ENCODE measurements around the gene RPS15.
"Not testable (repeated sequence)": the region's sequence is repeated elsewhere in the genome, so short reads cannot be mapped to it uniquely, and the experiment has no call there.

Gene RPS15

GRCh38 chr19:1474765-1475351 is 36.7 kb downstream of the RPS15 start:
- Histone ChIP-seq H3K9me3 (ENCODE audit: insufficient read depth, low read depth, low read length) (no peaks in the 10 kb centered on the region), H4K20me1 (ENCODE audit: insufficient read depth, low read length, poor library complexity, severe bottlenecking) (peaks cover 32% of the 10 kb centered on the region), H3K4me1 (ENCODE audit: insufficient read depth, low read length, poor library complexity, severe bottlenecking) (peaks cover 7% of the 10 kb centered on the region), H2AFZ (ENCODE audit: low read length) (no peak overlapping the region), H3K4me3 (ENCODE audit: low read length, poor library complexity, severe bottlenecking) (no peak overlapping the region), H3K9ac (ENCODE audit: low read depth, low read length, poor library complexity, severe bottlenecking) (no peak overlapping the region), H3K9me2 (replicated peaks; ENCODE audit: low read depth, low read length) (no peaks in the 10 kb centered on the region), H3K4me2 (ENCODE audit: low read depth, low read length, poor library complexity, severe bottlenecking) (no peak overlapping the region), H3K79me2 (ENCODE audit: insufficient read depth, low read length) (peaks cover 33% of the 10 kb centered on the region), H3K27me3 (ENCODE audit: insufficient read depth, low read length, poor library complexity, severe bottlenecking) (no peaks in the 10 kb centered on the region), H3K36me3 (ENCODE audit: insufficient read depth, low read length) (no peaks in the 10 kb centered on the region), H3F3A (ENCODE audit: low read depth) (no peaks in the 10 kb centered on the region)
- TF ChIP-seq EZH2phosphoT487 (IDR thresholded peaks at IDR 0.05; ENCODE audit: borderline replicate concordance) = no peak
- TF ChIP-seq, protein P1, sequence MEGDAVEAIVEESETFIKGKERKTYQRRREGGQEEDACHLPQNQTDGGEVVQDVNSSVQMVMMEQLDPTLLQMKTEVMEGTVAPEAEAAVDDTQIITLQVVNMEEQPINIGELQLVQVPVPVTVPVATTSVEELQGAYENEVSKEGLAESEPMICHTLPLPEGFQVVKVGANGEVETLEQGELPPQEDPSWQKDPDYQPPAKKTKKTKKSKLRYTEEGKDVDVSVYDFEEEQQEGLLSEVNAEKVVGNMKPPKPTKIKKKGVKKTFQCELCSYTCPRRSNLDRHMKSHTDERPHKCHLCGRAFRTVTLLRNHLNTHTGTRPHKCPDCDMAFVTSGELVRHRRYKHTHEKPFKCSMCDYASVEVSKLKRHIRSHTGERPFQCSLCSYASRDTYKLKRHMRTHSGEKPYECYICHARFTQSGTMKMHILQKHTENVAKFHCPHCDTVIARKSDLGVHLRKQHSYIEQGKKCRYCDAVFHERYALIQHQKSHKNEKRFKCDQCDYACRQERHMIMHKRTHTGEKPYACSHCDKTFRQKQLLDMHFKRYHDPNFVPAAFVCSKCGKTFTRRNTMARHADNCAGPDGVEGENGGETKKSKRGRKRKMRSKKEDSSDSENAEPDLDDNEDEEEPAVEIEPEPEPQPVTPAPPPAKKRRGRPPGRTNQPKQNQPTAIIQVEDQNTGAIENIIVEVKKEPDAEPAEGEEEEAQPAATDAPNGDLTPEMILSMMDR (conservative IDR thresholded peaks at IDR 0.05; ENCODE audit: low read length) = no peak

DNA sequence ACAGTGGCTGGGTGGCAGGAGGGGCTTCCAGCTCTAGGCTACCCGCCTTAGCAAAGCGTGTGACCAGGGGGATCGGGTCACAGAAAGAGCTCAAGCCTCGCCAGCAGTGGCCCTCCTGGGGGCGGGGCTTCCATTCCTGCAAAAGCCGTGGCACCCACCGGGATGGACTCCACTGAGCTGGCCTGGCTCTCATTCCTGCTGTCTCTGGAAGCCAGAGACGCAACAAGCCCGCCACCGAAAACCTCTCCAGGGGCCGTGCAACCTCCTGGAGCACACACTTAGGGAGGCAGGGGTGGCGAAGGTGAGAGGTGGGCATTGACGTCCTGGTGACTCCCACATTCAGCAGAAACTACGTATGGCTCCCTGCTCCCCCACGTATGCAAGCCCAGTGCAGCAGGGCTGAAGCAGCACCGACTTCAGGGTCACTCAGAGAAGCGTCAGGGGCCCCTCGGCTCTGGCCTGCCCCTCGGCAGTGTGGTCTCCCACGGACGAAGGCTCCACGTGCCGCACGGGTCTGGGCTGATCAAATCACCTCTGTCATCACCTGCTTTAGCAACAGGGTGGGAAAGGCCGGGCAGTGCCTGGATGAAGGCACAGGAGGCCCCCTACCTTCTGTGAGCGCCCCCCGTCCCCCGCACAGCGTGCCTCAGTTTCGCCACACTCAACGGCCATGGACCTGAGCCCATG is 37.7 kb downstream of the RPS15 start:
- no peak overlapping the region for H2AFZ ChIP-seq (ENCODE audit: low read length)
- no peak overlapping the region for H3K4me3 ChIP-seq (ENCODE audit: low read length, poor library complexity, severe bottlenecking)
- TF ChIP-seq, protein P1 (conservative IDR thresholded peaks at IDR 0.05; ENCODE audit: low read length) = no peak
- no peak for TF ChIP-seq EZH2phosphoT487 (IDR thresholded peaks at IDR 0.05; ENCODE audit: borderline replicate concordance)
- H3K36me3 ChIP-seq (ENCODE audit: insufficient read depth, low read length) = no peaks in the 10 kb centered on the region
- H3K9me2 ChIP-seq (replicated peaks; ENCODE audit: low read depth, low read length) = no peaks in the 10 kb centered on the region
- H4K20me1 ChIP-seq (ENCODE audit: insufficient read depth, low read length, poor library complexity, severe bottlenecking) = peaks cover 26% of the 10 kb centered on the region
- H3K9ac ChIP-seq (ENCODE audit: low read depth, low read length, poor library complexity, severe bottlenecking) = no peak overlapping the region
- H3K27me3 ChIP-seq (ENCODE audit: insufficient read depth, low read length, poor library complexity, severe bottlenecking) = no peaks in the 10 kb centered on the region
- H3K4me1 ChIP-seq (ENCODE audit: insufficient read depth, low read length, poor library complexity, severe bottlenecking) = peaks cover 11% of the 10 kb centered on the region
- peaks cover 33% of the 10 kb centered on the region for H3K79me2 ChIP-seq (ENCODE audit: insufficient read depth, low read length)
- no peaks in the 10 kb centered on the region for H3K9me3 ChIP-seq (ENCODE audit: insufficient read depth, low read depth, low read length)
- no peaks in the 10 kb centered on the region for H3F3A ChIP-seq (ENCODE audit: low read depth)
- no peak overlapping the region for H3K4me2 ChIP-seq (ENCODE audit: low read depth, low read length, poor library complexity, severe bottlenecking)

- H3F3A ChIP-seq (ENCODE audit: low read depth); H3K9me3 ChIP-seq (ENCODE audit: insufficient read depth, low read depth, low read length); H3K9me2 ChIP-seq (replicated peaks; ENCODE audit: low read depth, low read length); H3K27me3 ChIP-seq (ENCODE audit: insufficient read depth, low read length, poor library complexity, severe bottlenecking); H3K9ac ChIP-seq (ENCODE audit: low read depth, low read length, poor library complexity, severe bottlenecking); H2AFZ ChIP-seq (ENCODE audit: low read length); H3K36me3 ChIP-seq (ENCODE audit: insufficient read depth, low read length): not testable (repeated sequence)
- Histone ChIP-seq H3K4me3 (ENCODE audit: low read length, poor library complexity, severe bottlenecking) (peak overlapping the region; percentile 30), H3K4me1 (ENCODE audit: insufficient read depth, low read length, poor library complexity, severe bottlenecking) (peaks cover 11% of the 10 kb centered on the region), H4K20me1 (ENCODE audit: insufficient read depth, low read length, poor library complexity, severe bottlenecking) (peaks cover 18% of the 10 kb centered on the region), H3K4me2 (ENCODE audit: low read depth, low read length, poor library complexity, severe bottlenecking) (peak overlapping the region; percentile 46), H3K79me2 (ENCODE audit: insufficient read depth, low read length) (peaks cover 33% of the 10 kb centered on the region)
Measured at GRCh38 chr19:1477056-1477455, 38.9 kb downstream of the RPS15 start.
